Activated CD4-positive, CD25-positive, alpha-beta regulatory T cell treated with anti-CD3 and anti-CD28 coated beads, Interleukin-2, amount 50 U/mL, for 16 hours (primary cell): ENCODE measurements around the gene AMY1A.
"Not testable (repeated sequence)": the region's sequence is repeated elsewhere in the genome, so short reads cannot be mapped to it uniquely, and the experiment has no call there.

ENCODE experiments used
- DNase-seq: peaks from one replicate; pipeline ENCODE4 v3.0.0-alpha.2; 2020; ENCODE audit warnings: low read depth, low spot score

AMY1A gene

GRCh38 chr1:103655460-103655859 is at the start of gene AMY1A:
Gene AMY1A (plus strand): TSS chr1:103655760. CDS start chr1:103656331, 571 bp downstream.
- not testable (repeated sequence) for DNase-seq

- no peak for DNase-seq
Observed at GRCh38 chr1:103616362-103616761, 39.2 kb upstream of the AMY1A start.

GRCh38 chr1:103616994-103617477 is 38.5 kb upstream of the AMY1A start, which contains the start of gene AMY2A:
Gene AMY2A (plus strand): TSS chr1:103617427. CDS start chr1:103617441, 14 bp downstream.
- not testable (repeated sequence) for DNase-seq

GRCh38 chr1:103627436-103627835 is 28.1 kb upstream of the AMY1A start:
- not testable (repeated sequence) for DNase-seq

- DNase-seq = not testable (repeated sequence)
Observed at GRCh38 chr1:103641194-103641593, 14.4 kb upstream of the AMY1A start.

- not testable (repeated sequence) for DNase-seq
Observed at GRCh38 chr1:103643908-103644307, 11.7 kb upstream of the AMY1A start.

- DNase-seq = not testable (repeated sequence)
Observed at GRCh38 chr1:103650305-103650704, 5.3 kb upstream of the AMY1A start.

GRCh38 chr1:103650889-103651288 is 4.7 kb upstream of the AMY1A start:
- DNase-seq = not testable (repeated sequence)

- not testable (repeated sequence) for DNase-seq
Observed at GRCh38 chr1:103654133-103654532, 1.4 kb upstream of the AMY1A start.

GRCh38 chr1:103676335-103676734 is 20.8 kb downstream of the AMY1A start:
- not testable (repeated sequence) for DNase-seq

GRCh38 chr1:103696110-103696509 is 40.5 kb downstream of the AMY1A start, which contains the start of gene AMY1B:
Gene AMY1B (minus strand): TSS chr1:103696210. CDS start chr1:103695639, 571 bp downstream.
- DNase-seq = not testable (repeated sequence)

GRCh38 chr1:103697430-103697829 is 41.9 kb downstream of the AMY1A start:
- DNase-seq = not testable (repeated sequence)

- DNase-seq = not testable (repeated sequence)
Observed at GRCh38 chr1:103700669-103701068, 45.1 kb downstream of the AMY1A start.

- not testable (repeated sequence) for DNase-seq
Observed at GRCh38 chr1:103701256-103701655, 45.7 kb downstream of the AMY1A start.

- not testable (repeated sequence) for DNase-seq
Observed at GRCh38 chr1:103707670-103708069, 52.1 kb downstream of the AMY1A start.

GRCh38 chr1:103710381-103710780 is 54.8 kb downstream of the AMY1A start:
- not testable (repeated sequence) for DNase-seq
